NCI-H526 (cell line): ENCODE measurements around the gene PTPRF.
A peak's percentile ranks its signal among the peaks of the same experiment; 100 is the strongest.
"Not testable (repeated sequence)": the region's sequence is repeated elsewhere in the genome, so short reads cannot be mapped to it uniquely, and the experiment has no call there.

Source experiments
- DNase-seq, 2 experiments: peaks; one replicate each; lab custom pipeline; 2025; lab: John Stamatoyannopoulos, UW

The PTPRF gene

DNA sequence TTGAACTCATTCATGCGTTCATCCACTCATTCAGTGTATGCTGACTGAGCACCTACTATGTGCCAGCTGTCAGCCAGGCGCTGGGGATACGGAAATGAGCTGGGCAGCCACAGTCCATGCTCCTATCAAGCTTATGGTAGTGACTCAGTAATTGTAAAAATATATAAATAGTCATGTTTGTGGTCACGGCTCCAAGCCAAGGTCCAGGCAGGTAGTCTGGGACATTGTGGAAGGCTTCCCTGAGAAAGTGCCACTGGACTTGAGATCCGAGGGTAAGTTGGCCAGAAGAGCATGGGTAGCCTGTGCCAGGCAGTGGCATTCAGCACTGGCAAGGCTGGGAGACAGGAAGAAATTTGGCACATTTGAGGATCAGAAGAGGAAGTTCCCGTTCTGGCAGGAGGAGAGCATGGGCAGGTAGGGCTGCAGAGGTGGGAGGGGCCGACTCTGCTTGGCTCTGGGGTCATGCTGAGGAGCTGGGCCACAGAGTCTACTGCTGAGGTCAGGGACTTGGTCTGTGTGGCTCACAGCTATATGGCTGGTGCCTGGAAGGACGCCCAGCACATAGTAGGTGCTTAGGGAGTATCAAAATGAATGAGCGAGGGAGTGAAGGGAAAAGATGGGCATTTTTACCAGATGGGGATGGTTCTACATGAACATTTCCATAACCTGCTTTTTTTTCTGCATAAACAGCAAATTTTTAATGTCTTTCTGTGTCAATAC lies 6.9 kb downstream of the PTPRF start:
- no peak for DNase-seq

DNA sequence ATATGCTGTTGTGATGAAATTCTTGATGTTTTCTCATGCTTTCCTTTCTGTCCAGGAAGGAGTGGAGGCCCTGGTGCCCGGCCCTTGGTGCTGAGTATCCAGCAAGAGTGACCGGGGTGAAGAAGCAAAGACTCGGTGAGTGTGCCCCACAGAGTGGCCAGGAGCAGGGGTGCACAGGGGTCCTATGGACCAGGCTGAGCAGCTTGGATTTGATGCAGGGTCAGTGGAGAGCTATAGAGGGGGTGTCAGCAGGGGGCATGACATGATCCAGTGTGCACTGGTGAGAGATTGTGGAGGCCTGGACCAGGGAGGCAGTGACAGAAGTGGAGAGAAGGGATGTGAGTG lies 7.4 kb downstream of the PTPRF start:
- no peak for DNase-seq

DNA sequence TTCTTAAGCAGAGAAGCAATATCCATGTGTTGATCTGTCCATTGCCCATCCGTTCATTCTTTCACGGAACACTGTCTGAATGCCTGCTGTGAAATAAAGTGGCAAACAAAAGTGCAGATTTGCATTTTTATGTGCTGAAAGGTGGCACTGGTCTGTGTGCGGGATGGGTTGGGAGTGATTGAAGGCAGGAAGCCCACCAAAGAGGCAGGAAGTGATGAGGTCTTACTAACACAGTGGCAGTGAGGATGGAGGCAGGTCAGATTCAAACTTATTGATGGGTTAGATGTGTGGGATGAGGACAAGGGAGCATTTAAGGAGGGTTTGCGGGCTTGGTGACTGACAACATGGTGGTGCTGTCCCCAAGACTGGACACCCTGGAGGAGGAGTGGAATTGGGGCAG lies 8.3 kb downstream of the PTPRF start:
- no peak for DNase-seq

GRCh38 chr1:43539726-43540434 lies 9.2 kb downstream of the PTPRF start:
- no peak for DNase-seq

DNA sequence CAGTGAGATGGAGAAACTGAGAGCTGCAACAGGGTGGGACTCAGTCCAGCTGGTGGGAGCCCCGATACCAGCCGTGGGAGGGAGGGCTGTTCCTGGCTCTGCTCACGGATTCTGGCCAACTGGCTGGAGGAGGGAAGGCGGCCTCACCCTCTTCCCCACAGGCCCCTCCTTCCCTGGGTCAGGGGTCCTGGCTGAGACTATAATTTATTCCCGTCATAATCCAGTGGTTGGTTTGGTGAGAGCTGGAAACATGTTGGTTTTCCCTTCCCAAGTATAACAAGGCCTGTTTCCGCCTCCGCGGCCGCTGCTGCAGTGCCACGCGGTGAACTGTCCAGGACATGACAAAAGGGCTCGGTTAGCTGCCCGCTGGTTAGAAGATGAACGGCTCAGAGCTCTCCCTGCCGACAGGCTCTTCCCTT lies 10.0 kb downstream of the PTPRF start:
- peak in 1 of 2 experiments; percentile 56 for DNase-seq

GRCh38 chr1:43541141-43541540 lies 10.5 kb downstream of the PTPRF start:
- no peak for DNase-seq

DNA sequence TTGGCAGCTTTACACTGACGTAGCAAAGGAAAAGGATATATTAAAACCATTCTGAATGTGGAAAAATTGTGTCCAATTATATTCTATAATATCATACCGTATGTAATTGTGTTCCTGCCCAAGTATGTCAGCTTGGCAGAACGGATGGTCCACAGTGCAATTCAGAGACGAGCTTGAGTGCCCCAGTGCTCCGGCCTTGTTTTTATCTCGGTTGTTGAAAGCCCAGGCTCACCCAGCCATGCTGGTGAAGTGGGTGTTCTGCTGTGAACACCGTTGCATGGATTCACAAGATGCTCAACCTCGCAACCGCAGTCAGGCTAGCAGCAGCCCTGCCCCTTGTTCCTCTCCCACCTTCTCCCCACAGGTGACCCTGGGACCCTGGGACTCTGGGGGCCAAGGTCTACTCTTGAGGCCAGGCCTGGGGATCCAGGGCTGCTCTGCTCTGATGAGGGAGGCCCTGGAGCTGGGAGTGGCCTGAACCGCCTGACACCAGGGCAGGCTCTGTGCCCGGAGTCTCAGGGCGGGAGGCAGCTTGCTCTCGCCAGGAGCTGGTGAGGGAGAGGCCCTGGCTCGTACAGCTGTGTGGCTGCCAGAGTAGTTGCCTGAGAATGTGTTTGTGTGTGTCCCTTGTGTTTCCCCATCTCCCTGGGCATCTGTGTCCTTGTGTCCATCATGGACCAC lies 11.2 kb downstream of the PTPRF start:
- peak in 1 of 2 experiments; percentile 58 for DNase-seq

DNA sequence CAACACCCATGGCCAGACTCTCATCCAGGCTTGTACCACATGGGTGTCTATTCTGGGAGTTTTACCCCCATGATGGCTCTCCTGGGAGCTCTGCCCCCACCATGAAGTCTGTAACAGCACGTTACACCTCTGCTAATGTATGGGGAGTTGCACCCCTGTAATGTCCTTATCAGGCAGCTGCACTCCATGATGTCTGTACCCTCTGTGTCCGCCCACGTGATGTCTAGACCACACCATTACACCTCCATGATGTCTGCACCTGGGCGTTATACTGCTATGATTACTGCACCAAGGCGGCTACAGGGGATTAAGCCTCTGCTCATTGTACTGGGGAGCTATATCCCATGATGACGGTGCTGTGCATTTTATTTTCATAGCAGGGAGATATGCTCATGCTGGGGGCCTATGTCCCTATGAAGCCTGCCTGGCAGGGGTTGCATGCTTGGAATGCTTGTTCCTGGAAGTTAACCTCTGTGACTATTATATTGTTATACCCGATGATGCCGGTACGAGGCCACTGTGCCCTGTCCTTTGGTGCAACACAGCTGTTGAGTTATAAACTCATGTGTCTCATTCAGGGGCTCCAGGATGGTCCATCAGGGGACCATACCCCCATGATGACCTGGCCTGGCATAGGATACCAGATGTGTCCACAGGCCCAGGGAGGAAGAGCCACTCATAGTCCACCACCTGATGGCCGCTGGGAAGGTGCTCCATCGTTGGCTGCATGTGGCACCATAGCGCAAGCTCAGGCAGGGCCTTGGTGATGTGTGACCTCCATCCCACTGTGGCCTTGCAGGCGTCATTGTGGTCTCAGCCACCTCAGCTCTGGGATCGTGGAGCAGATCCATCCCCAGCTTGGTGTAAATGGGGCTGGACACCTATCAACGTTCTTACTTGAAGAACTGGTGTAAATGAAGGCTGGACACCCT lies 12.1 kb downstream of the PTPRF start:
- DNase-seq: no peak

DNA sequence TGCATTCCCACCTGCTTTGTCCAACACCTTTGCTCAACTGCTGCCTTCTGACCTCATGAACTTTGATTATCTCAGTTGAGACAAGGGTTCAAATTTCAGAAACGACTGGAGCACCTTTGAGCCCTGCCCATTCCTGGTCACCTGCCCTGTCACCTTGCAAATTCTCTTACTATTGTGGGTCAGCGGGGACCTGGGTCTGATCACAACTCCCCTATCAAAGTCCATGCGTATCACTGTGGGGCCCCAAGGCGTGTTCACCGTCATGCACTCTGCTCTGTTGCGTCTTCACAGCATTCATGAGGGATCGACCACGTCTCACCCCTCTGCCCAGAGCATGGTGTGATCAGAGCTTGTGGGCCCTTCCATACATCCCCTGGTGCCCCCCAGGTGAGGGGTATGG lies 12.9 kb downstream of the PTPRF start:
- DNase-seq: no peak

- no peak for DNase-seq
Measured at GRCh38 chr1:43545339-43545694, 14.6 kb downstream of the PTPRF start.

DNA sequence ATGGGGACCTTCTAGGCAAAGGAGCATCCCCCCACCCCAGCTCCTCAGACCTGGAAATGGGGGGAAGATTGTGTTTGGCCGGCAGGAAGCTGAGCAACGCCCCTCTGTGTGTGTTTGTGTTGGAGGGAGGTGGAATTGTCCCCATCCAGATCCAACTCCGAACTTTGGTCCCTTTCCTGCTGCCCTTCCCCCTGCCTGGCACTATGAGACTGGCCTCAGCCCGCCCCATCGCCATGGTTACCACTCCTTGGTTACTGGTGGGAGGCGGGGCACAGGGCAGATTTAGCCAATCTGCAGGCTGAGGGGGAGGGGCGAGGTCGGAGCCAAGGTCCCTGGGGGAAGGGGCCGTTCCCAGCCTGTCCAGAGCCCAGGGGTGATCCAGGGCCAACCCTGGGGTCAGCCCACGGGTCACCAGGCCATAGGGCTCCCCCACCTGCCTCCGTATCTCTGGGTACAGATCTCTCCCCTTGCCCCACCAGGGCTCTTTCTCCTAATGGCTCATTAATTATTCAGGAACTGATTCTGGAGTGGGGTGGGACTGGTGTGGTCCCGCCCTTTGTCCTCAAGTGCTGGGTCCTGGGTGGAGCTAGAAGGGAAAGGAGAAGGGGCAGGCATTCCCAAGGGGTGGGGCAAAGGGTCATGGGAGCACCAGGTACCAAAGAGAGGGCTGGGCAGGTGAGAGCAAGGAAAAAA lies 15.2 kb downstream of the PTPRF start:
- DNase-seq: peak; percentile 96 to 100

DNA sequence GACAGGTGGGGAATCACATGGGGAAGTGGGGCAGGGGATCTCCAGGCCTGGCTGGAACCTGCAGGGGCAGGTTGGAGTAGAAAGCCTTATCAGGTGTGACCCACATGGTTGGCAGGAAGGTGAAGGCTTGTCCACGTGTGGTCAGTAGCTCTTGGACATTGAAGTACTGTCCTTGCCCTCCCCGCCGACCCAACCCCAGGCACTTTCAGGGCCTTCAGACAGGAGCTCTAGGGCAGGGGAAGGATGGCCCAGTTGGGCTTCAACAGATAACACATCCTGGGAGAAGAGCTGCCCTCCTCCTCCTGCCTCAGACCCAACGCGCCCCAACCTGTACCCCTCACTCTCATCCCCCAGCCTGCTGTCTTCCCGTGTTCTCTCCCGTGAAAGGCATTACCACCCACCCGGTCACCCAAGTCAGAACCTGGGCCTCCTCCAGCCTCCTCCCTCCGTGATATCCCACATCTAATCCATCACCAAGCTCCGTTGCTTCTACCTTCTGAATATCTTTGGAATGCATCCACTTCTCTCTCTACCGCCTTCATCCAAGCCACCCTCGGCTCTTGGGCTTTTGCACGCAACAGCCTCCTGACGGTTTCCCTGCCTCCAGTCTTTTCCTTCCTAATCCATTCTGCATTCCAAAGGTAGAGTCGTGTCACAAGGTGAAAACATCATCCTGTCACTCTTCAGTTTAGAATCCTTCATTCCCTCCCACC lies 15.9 kb downstream of the PTPRF start:
- no peak for DNase-seq

- peak in 1 of 2 experiments; percentile 46 for DNase-seq
Measured at GRCh38 chr1:43547538-43548072, 16.9 kb downstream of the PTPRF start.

- DNase-seq: peak in 1 of 2 experiments; percentile 20
Measured at GRCh38 chr1:43548285-43549271, 17.9 kb downstream of the PTPRF start.

DNA sequence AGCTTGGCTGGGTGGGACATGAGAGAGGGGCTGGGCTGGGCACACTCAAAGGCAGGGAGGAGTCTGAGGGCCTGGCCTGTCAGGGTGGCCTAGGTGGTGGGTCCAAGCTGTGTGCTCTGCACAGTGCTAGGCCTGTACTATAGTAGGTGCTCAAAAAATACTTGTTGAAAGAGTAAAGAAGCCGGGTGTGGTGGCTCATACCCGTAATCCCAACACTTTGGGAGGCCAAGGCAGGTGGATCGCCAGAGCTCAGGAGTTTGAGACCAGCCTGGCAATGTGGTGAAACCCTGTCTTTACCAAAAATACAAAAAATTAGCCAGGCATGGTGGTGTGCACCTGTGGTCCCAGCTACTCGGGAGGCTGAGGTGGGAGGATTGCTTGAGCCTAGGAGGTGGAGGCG lies 18.7 kb downstream of the PTPRF start:
- not testable (repeated sequence) for DNase-seq

- peak; percentile 97 to 99 for DNase-seq
Measured at GRCh38 chr1:43549921-43550597, 19.4 kb downstream of the PTPRF start.

DNA sequence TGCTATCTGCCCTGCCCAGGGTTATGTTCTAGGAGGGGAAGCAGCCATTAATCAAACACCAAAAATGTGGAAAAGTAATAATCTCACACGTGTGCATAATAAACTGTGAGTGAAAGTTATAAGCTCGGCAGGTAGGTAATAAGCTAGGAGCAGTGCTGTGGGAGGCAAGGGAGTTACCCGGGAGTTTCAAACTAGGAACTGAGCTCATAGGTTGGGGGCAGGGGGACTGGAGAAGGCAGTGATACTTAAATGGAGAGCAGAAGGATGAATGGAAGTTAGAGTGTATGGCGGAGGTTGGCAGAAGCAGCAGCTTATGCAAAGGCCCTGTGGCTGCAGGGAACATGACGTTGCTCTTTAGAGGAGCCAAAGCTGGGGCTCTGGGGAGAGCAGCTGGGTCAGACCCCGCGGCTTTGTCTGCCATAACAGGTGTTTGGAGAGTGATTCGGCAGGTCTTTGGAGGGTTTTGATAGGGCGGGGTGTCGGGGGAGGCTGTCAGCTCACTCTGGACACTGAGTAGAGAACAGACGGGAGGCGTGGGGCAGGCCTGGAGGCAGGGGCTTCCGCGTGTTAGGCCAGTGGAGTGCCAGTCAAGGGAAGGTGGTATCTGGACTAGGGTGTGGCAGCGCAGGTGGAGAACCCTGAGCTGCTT lies 20.0 kb downstream of the PTPRF start:
- no peak for DNase-seq

DNA sequence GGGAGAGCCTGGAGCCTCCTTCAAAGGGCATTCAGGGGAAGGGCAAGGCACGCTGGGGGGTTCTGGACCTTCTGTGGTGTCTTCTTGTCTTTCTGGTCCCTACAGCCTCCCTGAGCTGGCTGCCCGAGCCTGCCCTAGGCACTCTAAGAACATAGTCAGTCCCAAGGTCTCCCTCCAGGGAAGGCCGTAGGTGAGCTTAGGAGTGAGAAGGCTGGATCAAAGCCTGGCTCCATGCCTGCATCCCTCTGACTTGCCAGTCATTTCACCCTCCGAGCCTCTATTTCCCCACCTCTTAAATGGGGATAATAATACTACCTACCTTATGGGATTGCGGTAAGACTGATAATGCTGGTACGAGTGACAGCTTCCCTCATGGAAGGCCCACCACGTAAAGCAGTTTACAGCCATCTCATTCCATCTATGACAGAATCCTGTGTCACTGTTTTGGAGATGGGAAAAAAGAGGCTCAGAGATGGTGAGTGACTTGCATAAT lies 20.8 kb downstream of the PTPRF start:
- no peak for DNase-seq
